Occipital lobe (tissue), 2 donors: ENCODE data around the gene FNDC8. TPM values are rescaled to one million over a fixed set of nuclear protein-coding genes. Genes with fewer than 3 reads are reported as not detected.
"Not testable (repeated sequence)": the region's sequence is repeated elsewhere in the genome, so short reads cannot be mapped to it uniquely, and the experiment has no call there.

Experiments
- DNase-seq: peaks from one replicate; lab custom pipeline; 2025; lab: John Stamatoyannopoulos, UW
- total RNA-seq: library from RNA; depleted of rRNA; stranded (reverse); fragments of >200 nt; gene quantifications from one replicate; pipeline ENCODE4 v1.2.3, GENCODE V29; 2014

FNDC8 gene
- not detected for total RNA-seq

DNA sequence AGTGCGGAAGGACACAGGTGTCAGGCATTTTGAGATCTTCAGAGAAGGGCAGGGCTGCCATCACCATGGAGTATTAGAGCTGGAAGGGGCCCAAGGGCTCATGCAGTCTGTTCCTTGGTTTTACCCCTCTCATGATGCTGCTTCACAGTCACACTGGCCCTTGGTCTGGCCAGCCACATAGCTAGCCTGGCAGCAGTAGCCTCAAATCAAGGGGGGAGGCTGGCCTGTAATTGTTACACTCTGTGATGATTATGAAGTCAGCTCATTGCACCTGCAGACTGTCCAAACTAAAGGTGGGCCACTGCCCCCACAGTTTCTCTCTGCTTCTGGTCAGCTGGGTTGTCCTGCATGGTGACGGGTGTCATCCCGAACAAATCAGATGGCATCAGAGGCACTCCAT, at the start of gene FNDC8:
FNDC8 (plus strand) TSS at position 301 of the 400 bp plus-strand sequence; CDS start at position 380, 79 bp downstream.
- no peak for DNase-seq

DNA sequence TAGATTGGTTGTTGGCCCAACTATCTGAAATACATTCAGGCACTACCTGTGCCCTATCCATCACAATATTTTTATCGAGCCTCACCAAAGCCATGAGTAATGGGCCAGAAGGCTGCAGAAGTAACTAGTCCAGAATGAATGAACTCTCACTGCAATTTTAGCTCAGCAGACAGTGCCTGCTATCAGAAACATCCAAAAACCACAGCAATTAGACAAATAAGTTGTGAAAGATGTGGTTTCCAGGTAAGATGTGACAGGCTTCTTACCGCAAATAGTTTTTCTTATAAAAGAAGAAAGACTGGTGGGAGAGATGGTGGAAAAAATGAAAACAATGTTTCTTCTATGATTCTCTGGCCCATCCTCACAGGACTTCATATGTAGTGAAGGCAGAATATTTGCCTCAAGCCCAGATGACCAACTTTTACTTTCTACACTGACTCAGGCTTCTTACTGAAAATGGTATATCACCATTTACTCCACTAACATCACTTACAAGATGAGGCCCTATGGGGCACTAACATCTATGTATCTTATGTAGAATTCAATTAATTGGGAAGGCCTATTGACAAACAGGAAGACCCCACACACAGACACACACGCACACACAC, 48.1 kb upstream of the FNDC8 start:
- DNase-seq = no peak

DNA sequence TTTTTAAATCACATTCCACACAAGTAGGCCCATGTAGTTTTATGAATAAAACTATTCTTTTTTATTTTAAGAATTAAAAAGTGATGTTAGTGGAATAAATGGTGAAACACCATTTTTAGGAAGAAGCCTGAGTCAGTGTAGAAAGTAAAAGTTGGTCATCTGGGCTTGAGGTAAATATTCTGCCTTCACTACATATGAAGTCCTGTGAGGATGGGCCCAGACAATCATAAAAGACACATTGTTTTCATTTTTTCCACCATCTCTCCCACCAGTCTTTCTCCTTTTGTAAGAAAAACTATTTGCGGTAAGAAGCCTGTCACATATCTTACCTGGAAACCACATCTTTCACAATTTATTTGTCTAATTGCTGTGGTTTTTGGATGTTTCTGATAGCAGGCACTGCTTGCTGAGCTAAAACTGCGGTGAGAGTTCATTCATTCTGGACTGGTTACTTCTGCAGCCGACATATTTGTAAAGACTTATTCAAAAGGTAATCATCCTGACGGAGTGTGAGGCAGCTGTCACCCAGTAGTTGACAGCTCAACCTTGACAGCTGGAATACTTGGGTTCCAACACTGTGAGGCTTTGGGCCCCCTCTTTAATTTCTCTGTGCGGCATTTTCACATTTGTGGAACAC, 47.3 kb upstream of the FNDC8 start:
- no peak for DNase-seq

DNA sequence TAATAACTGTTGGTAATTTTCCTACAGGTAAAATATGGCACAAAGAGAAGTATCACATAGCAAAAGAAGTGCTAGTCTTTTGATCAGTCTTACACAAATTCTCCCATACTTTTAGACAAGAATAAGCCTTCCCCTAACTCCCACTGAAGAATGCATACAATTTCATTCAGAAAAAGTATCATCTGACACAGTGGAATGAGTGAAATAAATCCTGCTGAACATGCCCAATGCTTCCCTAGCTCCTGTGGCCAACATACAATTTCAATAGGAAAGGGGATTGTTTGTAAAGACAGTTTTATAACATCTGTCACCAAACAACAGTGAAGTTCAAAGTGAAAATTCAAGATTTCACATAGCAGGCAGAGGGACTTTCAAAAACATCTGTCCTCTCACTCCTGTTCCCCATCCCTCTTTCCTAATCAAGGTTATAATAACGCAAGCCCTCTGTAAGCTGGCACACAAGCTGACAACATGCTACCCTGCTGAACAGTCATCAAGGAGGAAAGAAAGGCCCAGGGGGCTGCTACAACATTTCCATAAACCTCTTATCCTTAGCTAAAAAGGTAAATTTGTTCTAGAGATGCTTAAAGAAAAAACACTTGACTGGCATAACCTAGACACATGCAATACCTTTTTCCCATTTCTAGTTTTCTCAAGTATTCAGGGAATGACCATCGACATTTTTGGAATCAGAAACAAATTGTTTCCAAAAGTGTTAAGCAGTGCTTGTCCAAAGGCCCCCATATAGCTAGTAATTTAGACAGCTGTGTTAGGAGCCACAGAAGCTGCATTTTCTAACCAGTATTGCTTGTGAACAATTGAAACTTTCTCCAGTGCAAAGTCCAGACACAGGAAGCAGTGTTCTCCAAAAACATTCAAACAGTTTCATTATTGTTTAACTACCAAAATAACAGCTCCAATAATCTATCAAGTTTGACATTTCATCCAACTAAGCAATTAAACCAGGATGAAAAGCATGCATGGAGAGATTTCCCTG, 46.4 kb upstream of the FNDC8 start:
- DNase-seq = no peak

DNA sequence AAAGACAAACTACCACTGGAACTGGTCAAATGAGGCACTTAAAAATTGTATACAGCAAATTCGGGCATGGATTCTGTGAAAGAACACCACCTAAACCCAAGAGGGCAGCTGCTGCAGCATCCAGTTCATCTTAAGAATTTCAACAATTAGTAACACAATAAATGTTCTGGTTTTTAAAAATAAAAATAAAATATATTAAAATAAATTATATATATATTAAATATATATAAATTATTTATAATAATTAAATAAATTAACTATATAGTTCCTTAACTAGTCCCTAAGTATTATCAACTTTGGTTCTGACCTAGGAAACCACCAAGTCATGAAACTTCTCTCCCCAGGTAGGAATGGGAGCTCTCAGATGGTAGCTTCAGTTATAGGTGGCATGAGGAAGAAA, 44.5 kb upstream of the FNDC8 start:
- no peak for DNase-seq

DNA sequence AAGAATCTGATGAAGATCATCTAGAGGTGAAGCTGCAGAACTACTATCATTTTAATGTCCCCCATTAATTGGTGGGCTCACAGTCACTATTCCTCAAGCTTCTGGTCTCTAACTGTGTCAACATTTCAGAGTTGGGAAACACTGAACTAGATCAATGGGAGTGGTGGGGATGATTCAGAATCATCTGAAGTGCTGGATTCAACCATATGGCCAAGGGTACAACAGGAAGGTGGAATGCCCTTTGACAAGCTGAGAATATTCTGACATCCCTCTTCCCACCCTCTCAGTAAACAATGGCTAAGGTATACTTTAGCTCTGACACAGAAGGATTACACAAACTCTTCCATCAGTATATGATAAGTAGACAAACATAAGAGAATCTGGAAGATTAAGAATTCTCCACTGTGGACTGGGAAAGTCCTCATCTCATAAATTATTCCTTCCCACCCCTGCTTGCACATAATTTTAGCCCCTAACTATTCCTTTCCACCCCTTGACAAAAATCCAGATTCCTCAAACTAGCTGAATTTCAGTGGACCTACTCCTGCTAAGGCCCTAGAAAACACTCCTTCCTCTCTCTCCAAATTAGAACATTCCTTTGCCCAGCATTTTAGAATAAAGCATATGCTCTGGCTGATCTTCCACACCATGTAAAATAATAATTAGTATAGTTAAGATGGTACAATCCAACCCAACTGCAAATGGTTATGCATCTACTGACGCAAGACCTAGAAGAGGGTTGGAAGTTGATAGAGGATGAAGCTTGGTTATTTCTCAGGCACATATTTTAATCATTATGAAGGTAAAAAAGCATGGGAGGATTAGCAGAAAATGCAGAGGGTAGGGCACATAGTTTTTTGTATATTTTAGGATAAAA, 41.6 kb upstream of the FNDC8 start:
- no peak for DNase-seq

DNA sequence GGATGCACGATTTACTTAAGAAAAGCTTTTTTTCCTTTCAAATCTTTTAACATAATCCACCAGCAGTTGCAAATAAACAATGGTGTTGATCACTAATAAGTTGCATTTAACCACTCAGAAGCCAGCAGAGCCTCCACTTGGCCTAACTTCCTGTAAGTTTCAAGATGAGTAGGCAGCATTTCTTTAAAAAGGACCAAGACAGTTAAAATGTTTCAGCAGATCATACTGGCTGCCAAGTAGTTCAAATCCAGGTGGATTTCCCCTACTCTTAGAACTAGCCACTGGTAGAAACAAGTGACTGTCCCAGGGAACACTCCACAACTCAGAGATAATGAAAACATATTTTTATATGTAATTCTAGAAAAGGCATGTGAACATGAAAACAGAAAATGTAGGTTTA, 40.9 kb upstream of the FNDC8 start:
- no peak for DNase-seq

DNA sequence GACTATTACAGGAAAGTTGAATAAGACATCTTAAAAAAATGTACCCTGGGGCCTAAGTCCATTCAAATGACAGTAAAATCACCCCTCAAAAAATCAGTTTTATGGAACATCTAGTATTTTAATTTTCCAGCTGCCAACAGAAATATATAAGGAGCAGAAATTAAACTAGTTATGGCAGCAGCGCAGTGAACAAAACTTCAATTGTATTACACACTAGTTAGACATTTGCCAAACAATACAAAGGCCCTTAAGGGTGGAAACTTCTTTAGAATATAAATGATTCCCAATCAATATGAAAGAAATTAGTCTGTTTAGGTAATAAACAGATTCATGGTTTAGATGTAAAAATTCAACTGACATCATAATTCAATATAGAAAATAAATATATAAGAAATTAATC, 39.8 kb upstream of the FNDC8 start:
- DNase-seq = no peak

DNA sequence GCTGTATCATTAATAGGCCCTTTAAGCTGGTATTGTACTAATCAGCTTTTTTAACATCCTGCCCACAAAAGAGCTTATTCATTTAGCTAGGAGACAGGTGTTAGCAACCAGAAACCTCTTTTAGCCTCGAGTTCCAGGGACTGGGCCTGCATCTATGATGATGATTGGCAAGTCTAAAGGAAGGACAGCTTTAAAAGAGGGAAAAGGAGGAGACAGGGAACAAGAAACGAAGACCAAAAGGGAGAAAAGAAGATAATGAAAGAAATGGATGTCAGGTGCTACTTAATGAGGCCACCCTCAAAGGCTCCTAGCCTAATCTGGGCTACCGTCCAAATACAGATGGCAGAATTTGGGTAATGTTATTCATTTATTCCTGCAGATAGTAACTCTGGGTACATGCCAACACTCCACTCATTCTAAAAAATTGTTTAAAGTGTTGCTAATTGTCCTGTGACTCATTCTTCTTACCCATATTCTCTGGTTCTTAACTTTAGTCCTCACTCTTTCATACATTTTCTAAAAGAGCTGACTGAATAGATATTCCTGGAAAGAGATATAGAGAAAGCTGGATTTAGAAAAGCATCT, 39.2 kb upstream of the FNDC8 start:
- DNase-seq = no peak

DNA sequence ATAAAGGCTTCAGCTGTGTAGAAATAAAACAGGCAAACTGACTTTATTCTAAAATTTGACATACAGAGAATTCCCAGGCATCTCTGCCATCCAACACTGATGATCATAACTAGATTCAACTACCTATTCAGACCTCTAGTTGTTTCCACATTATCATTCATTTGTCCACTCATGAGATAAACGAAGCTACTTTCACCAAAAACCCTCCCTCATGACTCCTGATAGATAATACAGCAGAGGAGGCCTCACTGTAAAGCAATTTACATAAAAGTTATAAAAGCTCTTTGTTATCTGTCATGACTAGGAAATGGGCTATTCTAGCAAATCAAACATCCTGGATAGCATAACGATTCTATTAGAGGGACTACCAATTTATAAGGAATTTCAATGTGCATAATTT, 38.3 kb upstream of the FNDC8 start:
- DNase-seq = no peak

DNA sequence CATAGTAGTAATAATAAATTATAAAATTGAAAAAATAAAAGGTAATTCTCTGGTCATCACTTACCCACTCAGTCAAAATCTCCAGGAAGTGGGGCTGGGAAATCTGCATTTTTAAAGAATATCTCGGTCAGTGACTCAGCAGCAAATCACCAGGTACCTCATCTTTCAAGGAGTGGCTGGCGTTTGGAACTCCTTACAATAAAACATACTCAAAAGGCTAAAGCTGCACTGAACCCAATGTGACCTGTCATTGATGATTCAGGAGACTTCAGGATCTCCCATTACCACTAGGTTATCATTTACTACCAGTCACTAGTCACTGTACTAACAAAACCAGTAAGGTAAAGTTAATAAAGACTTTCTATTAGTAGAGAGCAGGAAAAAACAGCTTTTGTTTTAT, 36.4 kb upstream of the FNDC8 start:
- DNase-seq = no peak

DNA sequence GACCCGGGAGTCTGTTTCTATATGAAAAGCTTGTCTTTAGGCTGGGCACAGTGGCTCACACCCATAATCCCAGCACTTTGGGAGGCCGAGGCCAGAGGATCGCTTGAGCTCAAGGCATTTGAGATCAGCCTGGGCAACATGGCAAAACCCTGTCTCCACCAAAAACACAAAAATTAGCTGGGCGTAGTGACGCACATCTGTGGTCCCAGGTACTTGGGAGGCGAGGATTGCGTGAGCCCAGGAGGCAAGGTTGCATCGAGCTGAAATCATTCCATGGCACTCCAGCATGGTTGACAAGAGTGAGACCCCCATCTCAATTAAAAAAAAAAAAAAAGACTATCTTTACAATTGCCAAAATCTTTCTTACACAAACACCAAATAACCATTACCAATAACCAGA, 35.3 kb upstream of the FNDC8 start:
- DNase-seq = no peak

DNA sequence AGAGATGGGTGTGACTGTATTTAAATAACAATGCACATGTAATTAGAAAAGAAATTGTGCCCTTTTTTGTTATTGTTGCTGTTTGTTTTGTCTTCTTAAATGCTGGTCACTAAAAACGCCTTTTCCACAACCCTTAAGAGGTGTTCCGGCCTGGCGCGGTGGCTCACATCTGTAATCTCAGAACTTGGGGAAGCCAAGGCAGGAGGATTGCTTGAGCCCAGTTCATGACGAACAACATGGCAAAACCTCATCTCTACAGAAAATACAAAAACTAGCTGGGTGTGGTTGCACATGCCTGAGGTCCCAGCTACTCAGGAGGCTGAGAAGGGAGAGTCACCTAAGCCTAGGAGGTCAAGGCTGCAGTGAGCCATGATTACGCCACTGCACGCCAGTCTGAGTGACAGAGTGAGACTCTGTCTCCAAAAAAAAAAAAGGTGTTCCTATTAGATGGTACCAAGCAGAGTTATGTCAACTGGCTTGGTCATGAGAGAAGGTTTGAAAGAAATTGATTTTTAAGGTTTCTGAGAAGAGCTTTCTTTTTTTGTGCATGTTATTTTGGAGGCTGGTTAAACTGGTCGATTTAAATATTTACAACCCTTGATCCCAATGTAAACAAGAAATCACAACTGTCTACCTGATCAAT, 34.4 kb upstream of the FNDC8 start:
- no peak for DNase-seq

DNA sequence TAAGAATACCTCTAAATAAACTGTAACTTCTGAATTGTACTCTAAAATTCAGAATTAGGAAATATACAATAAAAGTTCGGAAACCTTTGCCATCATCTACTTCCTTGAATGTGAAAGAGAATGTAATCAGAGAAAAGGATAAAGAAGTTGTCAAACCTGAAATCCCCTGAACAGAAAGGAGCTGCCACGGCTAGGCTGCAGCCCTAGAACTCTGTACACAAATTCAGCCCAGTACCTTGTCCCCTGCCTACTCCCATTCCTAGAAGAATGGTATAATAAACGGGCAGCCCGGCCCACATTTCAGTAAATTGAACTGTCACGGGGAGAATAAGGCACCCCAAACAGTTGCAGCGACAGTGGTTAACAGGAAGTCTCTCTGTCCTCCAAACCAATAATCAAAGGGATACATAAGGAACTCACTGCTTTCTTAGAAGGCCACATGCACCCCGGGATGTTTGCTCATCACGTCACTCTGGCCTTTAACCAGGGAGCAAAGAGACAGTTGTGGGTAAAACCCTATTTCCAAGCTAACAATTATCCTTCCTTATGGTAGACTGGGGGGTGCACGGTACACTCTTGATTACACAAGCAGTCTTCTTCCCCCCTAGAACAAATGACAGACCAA, 33.6 kb upstream of the FNDC8 start:
- peak; percentile 43 for DNase-seq

DNA sequence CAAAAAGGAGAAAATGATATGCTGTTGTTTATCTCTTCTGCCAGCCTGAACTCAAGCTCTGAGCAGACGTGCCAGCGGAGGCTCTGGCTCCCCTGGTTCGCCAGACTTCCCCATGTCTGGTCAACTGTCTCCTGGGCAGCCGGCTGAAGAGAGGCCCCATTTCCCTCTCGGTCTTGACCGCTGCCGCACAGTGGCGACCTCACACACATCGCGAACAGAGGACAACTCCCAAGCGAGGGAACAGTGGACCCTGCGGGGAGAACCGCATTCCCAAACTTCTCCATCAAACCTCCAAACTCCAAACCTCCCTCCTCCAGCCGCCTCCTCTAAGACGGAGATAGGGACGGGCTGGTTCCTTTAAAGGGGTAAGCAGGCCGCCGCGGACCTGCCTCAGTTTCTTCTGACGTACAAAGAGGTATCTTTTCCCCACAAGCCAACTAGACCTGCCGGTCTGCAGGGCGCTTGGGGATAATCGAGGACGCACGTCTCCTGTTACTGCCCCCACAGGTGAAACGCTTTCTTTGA, 33.0 kb upstream of the FNDC8 start:
- DNase-seq = peak; percentile 66

DNA sequence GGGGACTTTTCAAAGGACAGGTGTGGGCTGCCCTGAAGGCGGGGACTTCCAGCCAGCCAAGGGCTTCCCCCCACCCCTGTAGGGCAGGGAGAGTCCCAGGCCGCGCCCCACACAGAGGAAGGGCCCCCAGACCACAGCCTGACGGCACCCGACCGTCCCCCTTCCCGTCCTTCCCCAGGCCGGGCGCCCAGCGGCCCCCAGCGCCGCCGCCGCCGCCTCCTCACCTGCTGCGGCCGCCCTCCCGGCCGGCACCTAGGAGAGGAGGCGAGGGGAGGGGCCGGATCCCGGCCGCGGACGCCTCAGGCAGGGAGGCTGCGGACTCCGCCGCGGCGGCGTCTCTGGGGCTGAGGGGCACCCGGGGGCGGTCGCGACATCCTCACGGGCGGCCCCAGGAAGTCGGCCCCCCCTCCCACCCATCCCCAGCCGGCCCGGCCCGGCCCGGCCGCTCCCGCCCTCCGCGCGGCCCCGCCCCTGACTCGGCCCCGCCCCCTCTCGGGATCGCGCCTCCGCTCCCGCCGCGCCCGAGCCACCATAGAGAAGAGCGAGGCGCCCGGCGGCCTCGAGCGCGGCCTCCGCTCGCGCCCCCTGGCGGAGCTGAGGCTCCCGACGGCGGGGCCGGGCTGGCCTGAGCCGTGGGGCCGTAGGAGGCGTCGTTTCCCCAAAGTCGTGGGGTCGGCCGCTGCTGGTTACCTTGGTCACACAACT, 32.4 kb upstream of the FNDC8 start:
- DNase-seq = peak; percentile 73

DNA sequence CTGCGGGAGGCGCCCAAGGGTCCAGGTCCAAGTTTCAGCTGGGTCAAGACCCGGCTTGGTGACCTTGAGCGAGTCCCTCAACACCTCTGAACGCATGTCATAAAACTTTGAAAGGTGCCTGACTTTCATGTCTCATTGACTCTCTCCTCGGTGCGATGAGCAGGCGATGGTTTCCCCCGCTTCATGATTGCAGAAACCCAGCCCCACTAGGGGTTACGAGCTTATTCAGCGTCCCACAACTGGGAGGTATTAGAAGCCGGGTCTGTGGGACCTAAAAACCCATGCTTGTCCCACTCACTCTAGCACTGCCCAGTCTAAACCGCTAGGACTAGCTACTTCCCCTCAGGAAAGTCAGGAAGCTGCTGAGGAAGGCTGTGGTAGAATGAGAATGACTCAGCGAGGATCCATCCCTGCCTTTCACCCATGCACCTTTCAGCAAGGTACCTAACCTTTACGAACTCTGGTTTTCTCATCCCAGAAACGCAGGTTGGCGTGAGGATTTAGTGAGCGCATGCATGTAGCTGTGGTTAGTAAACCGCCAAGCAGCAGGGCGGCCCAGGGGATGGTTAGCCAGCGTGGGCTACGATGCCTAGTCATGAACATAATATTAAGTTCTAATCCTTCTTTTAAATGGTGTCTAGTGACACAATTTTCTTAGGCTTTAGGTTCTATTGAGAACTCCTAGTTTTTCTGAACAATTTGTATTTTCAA, 31.7 kb upstream of the FNDC8 start:
- no peak for DNase-seq

DNA sequence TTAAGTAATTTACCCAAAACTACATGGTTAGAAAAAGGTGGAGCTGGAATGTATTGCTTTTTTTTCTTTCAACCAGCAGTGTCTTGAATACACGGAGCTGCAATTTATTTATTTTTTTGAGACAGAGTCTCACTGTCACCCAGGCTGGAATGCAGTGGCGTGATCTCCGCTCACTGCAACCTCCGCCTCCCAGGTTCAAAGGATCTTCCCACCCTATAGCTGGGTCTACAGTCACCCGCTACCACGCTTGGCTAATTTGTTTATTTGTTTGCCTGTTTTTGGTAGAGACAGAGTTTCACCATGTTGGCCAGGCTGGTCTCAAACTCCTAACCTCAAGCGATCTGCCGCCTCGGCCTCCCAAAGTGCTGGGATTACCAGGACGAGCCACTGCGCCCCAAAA, 30.7 kb upstream of the FNDC8 start:
- not testable (repeated sequence) for DNase-seq
